Gastrocnemius medialis (tissue), 4 donors: ENCODE data around the gene MAP10.

Experiments used
- CTCF ChIP-seq, 5 experiments: fragments of 450-650 bp in 3 of 5; fragments of 200-600 bp in 2 of 5; sonication (generic) in 2 of 5; IDR thresholded peaks in 4 of 5; conservative IDR thresholded peaks in 1 of 5; 1 replicate in 4 of 5; 2 replicates in 1 of 5; pipeline ENCODE4 v1.5.1; 2016 to 2019; ENCODE audit warnings: antibody characterized with exemption in 5 of 5, mild to moderate bottlenecking in 3 of 5, moderate library complexity in 3 of 5
- POLR2A ChIP-seq, 2 donors: fragments of 450-650 bp; IDR thresholded peaks; one replicate each; pipeline ENCODE4 v1.6.1; 2017; ENCODE audit warnings: antibody characterized with exemption in 2 of 2, mild to moderate bottlenecking in 2 of 2, moderate library complexity in 2 of 2

DNA sequence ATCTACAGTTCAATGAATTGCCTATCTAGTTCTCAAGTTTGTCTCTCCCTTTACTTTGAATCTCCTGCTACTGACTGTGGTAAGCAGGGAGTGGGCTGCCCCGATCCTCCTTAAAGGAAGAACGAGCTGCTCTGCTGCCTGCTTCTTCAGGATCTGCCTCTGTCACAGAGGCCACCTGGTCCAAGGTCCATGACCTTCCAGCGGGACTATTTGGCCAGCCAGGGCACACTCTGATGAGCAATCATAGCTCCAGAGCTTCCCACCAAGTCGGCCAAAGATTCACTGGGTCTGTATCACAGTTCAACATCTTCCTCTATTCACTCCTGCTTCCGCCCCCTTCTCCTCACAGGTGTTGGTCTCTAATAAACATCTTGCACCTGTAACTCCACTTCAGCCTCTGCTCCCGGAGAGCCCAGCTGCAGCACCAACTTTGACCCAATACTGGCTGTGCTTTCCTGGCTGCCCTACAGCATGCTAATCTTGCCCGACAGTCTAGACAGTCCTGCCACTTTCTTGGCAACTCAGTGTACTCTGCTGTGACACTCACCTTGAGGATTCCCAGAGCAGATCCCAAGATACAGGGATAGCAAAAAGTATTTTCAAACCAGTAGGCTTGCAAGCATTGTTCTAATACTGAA lies 16.9 kb upstream of the MAP10 start:
- no peak for TF ChIP-seq POLR2A (IDR thresholded peaks at IDR 0.05)
- TF ChIP-seq CTCF (IDR thresholded peaks at IDR 0.05 in 4 of 5, conservative IDR thresholded peaks at IDR 0.05 in 1 of 5): no peak
